ENCODE results near the gene ARPP21.

The ARPP21 gene

DNA sequence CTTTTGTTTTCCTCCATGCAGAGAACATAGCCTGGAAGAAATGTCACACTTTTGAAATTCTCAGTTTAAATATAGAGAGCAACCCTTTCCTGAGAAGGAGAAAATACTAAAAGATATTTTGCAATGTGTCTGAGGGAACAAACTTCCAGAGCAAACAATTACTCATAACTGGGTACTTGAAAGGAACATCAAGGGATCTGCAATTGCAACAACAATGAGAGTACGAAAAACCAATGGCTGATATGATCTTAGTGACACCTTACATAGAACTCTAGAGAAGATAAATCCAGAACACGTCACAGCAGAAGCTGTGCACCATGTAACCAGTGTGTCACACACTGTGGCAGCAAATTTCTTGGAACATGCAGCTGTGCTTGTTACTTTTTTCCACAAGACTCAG, 14.6 kb upstream of the ARPP21 start:
- no peaks in the 10 kb centered on the region for H3K4me1 ChIP-seq (ENCODE audit: control insufficient read depth, insufficient read depth, low read length)
- no peaks in the 10 kb centered on the region for H3K27me3 ChIP-seq (ENCODE audit: control insufficient read depth, insufficient read depth, low read length)
- no peaks in the 10 kb centered on the region for H3K36me3 ChIP-seq (ENCODE audit: control insufficient read depth, insufficient read depth, low read length)
- H3K9ac ChIP-seq (ENCODE audit: low read length) = no peak overlapping the region
- H3K4me3 ChIP-seq (ENCODE audit: low read length) = no peak overlapping the region
- H3K9me3 ChIP-seq (ENCODE audit: control insufficient read depth, low read length) = no peaks in the 10 kb centered on the region

DNA sequence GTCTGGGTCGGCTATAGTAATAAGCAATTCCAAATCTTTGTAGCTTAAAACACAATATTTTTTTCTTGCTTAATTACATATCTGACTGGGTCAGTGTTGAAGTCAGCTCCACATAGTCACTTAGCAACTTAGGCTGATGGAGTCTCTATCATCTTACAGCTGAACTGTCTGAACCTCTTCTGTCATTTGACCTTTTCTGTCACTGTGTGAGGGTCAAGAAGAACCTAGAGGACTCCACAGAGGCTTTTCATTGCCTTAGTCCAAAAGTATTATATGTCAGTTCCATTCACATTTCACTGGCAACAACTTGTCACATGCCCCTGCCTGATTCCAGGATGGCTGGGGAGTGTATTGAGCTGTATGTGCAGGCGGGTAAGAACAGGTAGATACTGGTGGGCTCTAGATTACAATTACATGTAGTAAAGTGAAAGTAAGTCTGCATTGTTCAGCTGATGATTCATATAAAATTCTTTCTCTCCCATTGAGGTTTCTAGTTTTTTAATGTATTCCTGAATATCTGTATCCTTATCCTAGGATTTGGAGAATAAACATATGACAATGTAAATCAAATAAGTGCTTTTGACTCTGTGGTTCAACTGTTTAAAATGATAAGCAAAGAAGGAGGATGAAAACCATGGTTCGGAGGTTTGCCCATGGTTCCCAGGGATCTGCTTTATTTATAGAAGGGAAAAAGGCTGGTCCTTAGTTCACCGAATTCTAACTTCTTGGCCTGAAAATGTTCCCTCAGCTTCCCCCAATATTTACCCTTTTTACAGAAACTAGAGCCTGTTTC, 5.8 kb upstream of the ARPP21 start:
- Histone ChIP-seq H3K27me3 (ENCODE audit: control insufficient read depth, insufficient read depth, low read length) (peaks cover under 1% of the 10 kb centered on the region), H3K9me3 (ENCODE audit: control insufficient read depth, low read length) (no peaks in the 10 kb centered on the region), H3K4me1 (ENCODE audit: control insufficient read depth, insufficient read depth, low read length) (no peaks in the 10 kb centered on the region), H3K36me3 (ENCODE audit: control insufficient read depth, insufficient read depth, low read length) (no peaks in the 10 kb centered on the region), H3K4me3 (ENCODE audit: low read length) (no peak overlapping the region), H3K9ac (ENCODE audit: low read length) (no peak overlapping the region)

DNA sequence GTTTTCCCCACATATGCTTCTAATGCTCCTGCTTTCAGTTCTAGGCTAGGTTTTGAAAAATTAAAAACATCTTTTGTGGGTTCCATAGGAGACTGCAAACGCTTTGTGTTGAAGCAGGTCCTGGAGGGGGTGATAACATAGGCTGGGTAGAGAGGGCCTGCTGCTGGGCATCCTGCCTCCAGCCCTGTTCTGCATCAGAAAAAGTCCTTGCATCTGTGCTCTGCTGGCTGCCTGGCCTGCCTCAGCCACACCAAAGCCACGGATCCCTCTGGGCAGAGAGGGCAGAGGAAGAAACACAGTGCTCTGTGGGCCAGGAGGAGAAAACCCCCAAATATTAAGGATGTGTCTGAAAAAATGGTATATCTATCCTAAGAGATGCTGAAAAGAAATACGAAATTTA, 3.9 kb upstream of the ARPP21 start:
- H3K36me3 ChIP-seq (ENCODE audit: control insufficient read depth, insufficient read depth, low read length) = no peaks in the 10 kb centered on the region
- no peaks in the 10 kb centered on the region for H3K9me3 ChIP-seq (ENCODE audit: control insufficient read depth, low read length)
- no peak overlapping the region for H3K4me3 ChIP-seq (ENCODE audit: low read length)
- H3K9ac ChIP-seq (ENCODE audit: low read length) = no peak overlapping the region
- H3K27me3 ChIP-seq (ENCODE audit: control insufficient read depth, insufficient read depth, low read length) = peaks cover 19% of the 10 kb centered on the region
- peaks cover 11% of the 10 kb centered on the region for H3K4me1 ChIP-seq (ENCODE audit: control insufficient read depth, insufficient read depth, low read length)

DNA sequence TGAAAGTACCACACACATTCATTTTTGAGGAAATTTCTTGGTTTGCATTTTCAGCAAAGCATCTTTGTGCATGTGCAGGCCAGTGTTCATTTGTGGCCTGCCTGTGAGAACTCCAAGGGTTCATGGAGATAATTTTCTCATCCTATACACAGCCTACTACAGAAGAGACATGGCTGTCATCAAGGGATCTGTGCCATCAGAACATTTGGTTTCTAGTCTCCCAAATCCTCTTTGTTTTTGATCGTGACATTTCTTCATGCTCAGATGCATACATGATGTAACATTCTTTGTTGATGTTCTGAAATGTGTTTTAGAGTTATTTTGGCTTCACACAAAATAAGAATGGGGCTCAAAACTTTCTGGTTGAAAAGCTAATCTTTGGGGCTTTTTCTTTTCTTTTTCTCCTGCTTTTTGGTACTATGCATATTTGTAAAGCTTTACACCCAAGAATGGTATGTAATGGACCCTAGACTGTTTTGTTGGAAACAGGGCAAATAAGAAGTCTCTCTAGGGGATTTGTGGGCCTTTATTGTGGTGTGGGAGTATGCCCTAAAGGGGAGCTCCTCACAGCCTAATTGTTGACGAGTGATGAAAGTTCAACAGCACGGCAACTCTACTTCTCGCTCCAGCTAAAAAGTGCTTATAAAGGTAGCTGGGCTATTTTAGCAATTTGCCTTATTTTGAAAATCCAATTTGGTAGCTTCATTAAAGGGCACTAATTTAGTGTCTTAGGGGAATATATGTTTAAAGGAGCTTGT, 3.2 kb upstream of the ARPP21 start:
- Histone ChIP-seq H3K4me3 (ENCODE audit: low read length) (no peak overlapping the region), H3K27me3 (ENCODE audit: control insufficient read depth, insufficient read depth, low read length) (peaks cover 23% of the 10 kb centered on the region), H3K36me3 (ENCODE audit: control insufficient read depth, insufficient read depth, low read length) (no peaks in the 10 kb centered on the region), H3K9me3 (ENCODE audit: control insufficient read depth, low read length) (no peaks in the 10 kb centered on the region), H3K9ac (ENCODE audit: low read length) (no peak overlapping the region), H3K4me1 (ENCODE audit: control insufficient read depth, insufficient read depth, low read length) (peaks cover 11% of the 10 kb centered on the region)

DNA sequence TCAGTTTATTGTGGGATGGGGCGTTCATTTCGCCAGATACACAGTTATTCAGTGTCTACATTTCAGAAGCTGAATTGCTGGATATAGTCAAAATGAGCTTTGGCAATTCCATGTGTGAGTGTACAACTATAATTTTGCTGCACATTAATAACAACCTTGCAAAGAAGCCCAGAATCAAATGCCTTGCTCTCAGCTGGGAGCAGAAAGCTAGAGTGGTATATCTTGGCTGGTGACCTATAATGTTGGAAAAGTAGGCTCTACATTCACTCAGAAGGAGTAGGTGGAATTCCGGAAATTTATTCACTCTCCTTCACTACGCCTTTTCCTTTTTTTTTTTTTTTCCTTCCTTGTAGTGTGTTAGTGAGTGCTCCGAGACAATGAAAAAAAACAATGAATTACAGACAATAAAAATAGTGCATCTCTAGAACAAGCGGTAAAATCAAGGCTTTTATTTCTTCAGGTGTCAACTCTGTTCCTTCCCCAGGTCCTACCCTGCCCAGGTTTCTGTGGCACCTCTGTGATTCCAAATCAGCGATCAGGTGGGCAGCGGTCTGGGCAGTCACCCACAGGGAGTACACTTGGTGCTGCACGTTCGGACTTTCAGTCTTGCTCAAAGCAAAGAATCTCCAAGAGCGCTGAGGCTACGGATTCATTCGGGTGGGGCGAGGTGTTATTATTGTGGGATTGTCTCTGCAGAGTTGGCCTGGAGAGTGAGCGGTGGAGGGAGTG, 910 bp upstream of the ARPP21 start:
- H3K4me1 ChIP-seq (ENCODE audit: control insufficient read depth, insufficient read depth, low read length) = peaks cover 11% of the 10 kb centered on the region
- H3K4me3 ChIP-seq (ENCODE audit: low read length) = no peak overlapping the region
- no peaks in the 10 kb centered on the region for H3K36me3 ChIP-seq (ENCODE audit: control insufficient read depth, insufficient read depth, low read length)
- no peak overlapping the region for H3K9ac ChIP-seq (ENCODE audit: low read length)
- H3K9me3 ChIP-seq (ENCODE audit: control insufficient read depth, low read length) = no peaks in the 10 kb centered on the region
- peaks cover 23% of the 10 kb centered on the region for H3K27me3 ChIP-seq (ENCODE audit: control insufficient read depth, insufficient read depth, low read length)

DNA sequence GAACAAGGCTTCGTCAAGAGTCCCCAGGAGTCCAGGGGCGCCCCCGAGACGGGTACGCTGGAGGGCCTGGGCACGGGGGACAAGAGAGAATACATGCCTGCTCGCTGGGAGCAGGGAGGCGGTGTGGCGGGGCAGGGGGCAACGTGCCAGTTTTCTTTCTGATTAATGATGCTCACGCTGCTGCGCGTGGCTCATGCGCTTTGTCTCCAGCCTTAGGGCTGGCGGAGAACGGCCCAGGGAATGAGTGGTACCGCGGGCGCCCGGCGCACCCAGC, 408 bp upstream of the ARPP21 start:
- Histone ChIP-seq H3K4me1 (ENCODE audit: control insufficient read depth, insufficient read depth, low read length) (peaks cover 11% of the 10 kb centered on the region), H3K27me3 (ENCODE audit: control insufficient read depth, insufficient read depth, low read length) (peaks cover 23% of the 10 kb centered on the region), H3K36me3 (ENCODE audit: control insufficient read depth, insufficient read depth, low read length) (no peaks in the 10 kb centered on the region), H3K9ac (ENCODE audit: low read length) (no peak overlapping the region), H3K4me3 (ENCODE audit: low read length) (no peak overlapping the region), H3K9me3 (ENCODE audit: control insufficient read depth, low read length) (no peaks in the 10 kb centered on the region)

DNA sequence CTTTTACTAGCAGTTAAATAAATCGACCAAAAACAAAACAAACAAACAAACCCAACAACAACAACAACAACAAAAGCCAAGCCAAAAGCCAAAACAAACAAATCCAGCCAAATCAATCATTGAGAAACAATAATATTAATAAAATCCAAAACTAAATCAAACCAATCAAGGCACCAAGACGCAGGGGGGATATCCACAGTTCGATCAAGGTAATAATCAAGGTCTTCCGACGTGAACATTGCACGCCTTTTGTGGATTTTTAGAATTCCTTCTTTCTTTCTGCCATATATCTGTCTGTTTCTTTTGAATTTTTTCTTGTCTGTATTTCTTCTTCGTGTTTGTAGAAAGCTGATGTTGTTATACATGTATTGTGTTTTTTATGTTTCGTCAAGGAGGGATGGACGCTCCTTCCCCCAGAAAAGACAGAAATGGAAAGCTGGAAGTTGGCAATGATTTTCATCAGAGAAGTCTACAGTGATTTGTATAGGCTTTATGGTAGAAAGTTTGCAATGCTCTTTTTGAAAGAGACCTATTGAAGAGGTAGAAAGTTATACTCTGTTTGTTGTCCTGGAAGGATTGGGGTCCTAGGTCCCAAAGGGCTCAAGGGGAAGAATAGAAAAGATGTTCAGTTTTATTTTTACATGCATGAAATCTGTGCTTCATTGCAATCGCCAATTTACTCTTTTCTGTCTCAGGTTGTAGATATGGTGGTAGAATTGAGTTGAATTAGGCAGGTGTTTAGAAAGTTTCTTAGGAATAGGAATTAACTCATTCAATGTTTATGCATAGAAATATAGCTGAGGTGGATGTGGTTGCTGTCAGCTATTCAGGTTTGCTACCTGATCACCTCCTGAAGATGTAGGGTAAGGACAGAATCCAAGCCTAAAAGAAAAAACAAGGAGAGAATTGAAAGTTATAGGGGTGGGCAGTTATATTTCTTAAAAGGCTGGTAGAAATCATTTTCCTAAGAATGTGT, 1.2 kb downstream of the ARPP21 start:
- peaks cover 11% of the 10 kb centered on the region for H3K4me1 ChIP-seq (ENCODE audit: control insufficient read depth, insufficient read depth, low read length)
- H3K36me3 ChIP-seq (ENCODE audit: control insufficient read depth, insufficient read depth, low read length) = no peaks in the 10 kb centered on the region
- H3K27me3 ChIP-seq (ENCODE audit: control insufficient read depth, insufficient read depth, low read length) = peaks cover 23% of the 10 kb centered on the region
- no peak overlapping the region for H3K9ac ChIP-seq (ENCODE audit: low read length)
- H3K4me3 ChIP-seq (ENCODE audit: low read length) = no peak overlapping the region
- no peaks in the 10 kb centered on the region for H3K9me3 ChIP-seq (ENCODE audit: control insufficient read depth, low read length)

DNA sequence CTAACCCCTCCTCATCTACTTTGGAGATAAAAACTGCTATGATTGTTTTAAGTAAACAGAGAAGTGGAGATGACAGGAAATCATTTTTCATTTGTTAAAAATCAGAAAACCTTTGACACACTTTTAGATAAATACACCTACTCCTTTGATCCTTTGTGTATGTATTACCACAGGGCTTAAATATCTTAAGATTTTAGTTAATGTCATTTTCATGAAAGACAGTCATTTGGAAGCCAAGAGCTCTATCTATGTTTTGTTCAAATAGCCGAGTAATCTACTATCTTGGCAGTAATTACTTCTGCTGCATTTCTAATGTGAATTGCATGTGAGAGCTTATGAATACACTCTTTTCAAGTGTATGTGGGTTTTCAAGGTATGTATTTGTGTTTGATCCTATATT, 2.0 kb downstream of the ARPP21 start:
- Histone ChIP-seq H3K4me1 (ENCODE audit: control insufficient read depth, insufficient read depth, low read length) (peaks cover 11% of the 10 kb centered on the region), H3K27me3 (ENCODE audit: control insufficient read depth, insufficient read depth, low read length) (peaks cover 23% of the 10 kb centered on the region), H3K9me3 (ENCODE audit: control insufficient read depth, low read length) (no peaks in the 10 kb centered on the region), H3K9ac (ENCODE audit: low read length) (no peak overlapping the region), H3K4me3 (ENCODE audit: low read length) (no peak overlapping the region), H3K36me3 (ENCODE audit: control insufficient read depth, insufficient read depth, low read length) (no peaks in the 10 kb centered on the region)

DNA sequence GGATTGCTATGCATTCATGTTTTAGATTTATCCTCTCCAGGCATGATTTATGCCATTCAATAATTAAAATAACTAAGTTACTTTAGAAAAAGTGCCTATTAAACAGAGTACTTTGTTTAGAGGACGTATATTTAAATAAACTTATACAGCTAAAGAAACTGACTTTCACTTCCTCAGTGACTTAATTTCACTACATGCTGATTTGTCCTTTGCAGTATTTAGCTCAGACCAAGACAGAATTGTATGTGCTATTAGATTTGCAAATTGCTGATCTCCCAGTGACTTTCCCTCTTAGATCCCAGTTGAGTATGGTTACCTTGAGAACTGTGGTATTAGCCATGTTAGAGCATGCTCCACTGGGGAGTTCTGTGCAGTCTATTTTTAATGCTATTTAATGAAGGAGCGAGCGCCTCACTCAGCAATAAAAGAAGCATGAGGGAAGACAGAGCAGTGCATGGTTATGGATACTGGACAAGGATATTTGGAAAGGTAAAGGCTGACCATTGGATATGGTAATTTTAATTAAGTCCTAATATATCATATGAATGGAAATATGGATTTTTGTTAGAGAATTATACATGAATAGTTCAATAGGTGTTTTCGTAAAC, 2.7 kb downstream of the ARPP21 start:
- Histone ChIP-seq H3K9ac (ENCODE audit: low read length) (no peak overlapping the region), H3K36me3 (ENCODE audit: control insufficient read depth, insufficient read depth, low read length) (no peaks in the 10 kb centered on the region), H3K9me3 (ENCODE audit: control insufficient read depth, low read length) (no peaks in the 10 kb centered on the region), H3K27me3 (ENCODE audit: control insufficient read depth, insufficient read depth, low read length) (peaks cover 23% of the 10 kb centered on the region), H3K4me3 (ENCODE audit: low read length) (no peak overlapping the region), H3K4me1 (ENCODE audit: control insufficient read depth, insufficient read depth, low read length) (peaks cover 11% of the 10 kb centered on the region)

DNA sequence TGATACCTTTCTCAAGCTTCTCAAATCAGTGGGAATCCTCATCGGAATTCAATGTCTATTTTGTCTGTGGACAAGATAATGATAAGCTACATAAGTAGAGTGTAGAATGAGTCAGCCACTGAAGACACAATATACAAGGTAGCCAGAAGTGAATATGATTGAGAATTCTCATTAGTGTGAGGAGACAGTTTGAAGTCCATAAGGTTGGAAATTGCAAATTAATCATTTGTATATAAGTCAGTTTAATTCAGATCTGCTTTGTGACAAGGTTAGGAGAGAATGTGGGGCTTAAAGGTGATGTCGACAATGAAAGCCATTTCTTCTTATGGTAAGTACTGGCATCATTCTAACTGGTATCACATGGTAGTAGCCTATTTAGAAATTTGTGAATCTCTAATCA, 4.2 kb downstream of the ARPP21 start:
- Histone ChIP-seq H3K9ac (ENCODE audit: low read length) (no peak overlapping the region), H3K4me1 (ENCODE audit: control insufficient read depth, insufficient read depth, low read length) (peaks cover 11% of the 10 kb centered on the region), H3K9me3 (ENCODE audit: control insufficient read depth, low read length) (no peaks in the 10 kb centered on the region), H3K36me3 (ENCODE audit: control insufficient read depth, insufficient read depth, low read length) (no peaks in the 10 kb centered on the region), H3K27me3 (ENCODE audit: control insufficient read depth, insufficient read depth, low read length) (peaks cover 23% of the 10 kb centered on the region), H3K4me3 (ENCODE audit: low read length) (no peak overlapping the region)

DNA sequence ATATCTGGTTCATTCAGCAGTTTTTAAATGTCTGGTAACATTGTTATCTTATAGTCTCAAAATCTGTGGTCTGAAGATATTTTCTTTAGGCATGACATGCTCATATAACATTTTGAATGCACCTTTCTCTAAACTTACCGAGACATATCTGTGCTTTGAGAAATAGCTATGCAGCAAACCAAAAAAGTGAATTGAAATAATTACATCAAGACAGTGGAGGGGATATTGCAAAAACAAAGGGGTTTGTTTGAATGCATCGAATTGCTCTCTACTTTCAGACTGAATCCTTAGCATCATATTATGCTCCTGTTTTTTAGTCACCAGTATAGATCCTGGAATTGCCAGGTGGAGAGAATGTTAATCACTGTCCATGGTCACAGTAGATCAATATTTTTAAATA, 5.1 kb downstream of the ARPP21 start:
- Histone ChIP-seq H3K4me3 (ENCODE audit: low read length) (no peak overlapping the region), H3K9me3 (ENCODE audit: control insufficient read depth, low read length) (no peaks in the 10 kb centered on the region), H3K27me3 (ENCODE audit: control insufficient read depth, insufficient read depth, low read length) (peaks cover 14% of the 10 kb centered on the region), H3K9ac (ENCODE audit: low read length) (no peak overlapping the region), H3K36me3 (ENCODE audit: control insufficient read depth, insufficient read depth, low read length) (no peaks in the 10 kb centered on the region), H3K4me1 (ENCODE audit: control insufficient read depth, insufficient read depth, low read length) (peaks cover 5% of the 10 kb centered on the region)

Measured in mucosa of stomach (tissue), 1 donor.